LNCAP (cell line): Measurements from ENCODE around the gene CRKL.

Experiments used
- TF ChIP-seq, protein P1 (sequence below): fragments of 450-650 bp; IDR thresholded peaks from 2 replicates; pipeline ENCODE4 v1.5.1; 2017; ENCODE audit warnings: mild to moderate bottlenecking

The CRKL gene

DNA sequence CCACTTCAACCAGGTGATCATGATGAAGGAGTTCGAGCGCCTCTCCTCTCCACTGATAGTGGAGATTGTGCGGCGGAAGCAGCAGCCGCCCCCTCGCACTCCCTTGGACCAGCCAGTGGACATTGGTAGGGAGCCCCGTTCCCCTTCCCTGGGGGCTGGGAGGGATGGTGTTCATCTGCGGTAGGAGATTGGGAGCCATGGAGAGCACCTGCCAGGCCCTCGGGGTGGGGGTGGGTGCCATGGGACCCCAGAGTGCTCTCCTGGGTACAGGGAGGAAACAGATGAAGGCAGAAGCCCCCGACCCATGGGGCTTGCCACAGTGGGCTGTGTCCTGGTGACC is 77.7 kb downstream of the CRKL start:
- TF ChIP-seq, protein P1, sequence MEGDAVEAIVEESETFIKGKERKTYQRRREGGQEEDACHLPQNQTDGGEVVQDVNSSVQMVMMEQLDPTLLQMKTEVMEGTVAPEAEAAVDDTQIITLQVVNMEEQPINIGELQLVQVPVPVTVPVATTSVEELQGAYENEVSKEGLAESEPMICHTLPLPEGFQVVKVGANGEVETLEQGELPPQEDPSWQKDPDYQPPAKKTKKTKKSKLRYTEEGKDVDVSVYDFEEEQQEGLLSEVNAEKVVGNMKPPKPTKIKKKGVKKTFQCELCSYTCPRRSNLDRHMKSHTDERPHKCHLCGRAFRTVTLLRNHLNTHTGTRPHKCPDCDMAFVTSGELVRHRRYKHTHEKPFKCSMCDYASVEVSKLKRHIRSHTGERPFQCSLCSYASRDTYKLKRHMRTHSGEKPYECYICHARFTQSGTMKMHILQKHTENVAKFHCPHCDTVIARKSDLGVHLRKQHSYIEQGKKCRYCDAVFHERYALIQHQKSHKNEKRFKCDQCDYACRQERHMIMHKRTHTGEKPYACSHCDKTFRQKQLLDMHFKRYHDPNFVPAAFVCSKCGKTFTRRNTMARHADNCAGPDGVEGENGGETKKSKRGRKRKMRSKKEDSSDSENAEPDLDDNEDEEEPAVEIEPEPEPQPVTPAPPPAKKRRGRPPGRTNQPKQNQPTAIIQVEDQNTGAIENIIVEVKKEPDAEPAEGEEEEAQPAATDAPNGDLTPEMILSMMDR, result no peak

DNA sequence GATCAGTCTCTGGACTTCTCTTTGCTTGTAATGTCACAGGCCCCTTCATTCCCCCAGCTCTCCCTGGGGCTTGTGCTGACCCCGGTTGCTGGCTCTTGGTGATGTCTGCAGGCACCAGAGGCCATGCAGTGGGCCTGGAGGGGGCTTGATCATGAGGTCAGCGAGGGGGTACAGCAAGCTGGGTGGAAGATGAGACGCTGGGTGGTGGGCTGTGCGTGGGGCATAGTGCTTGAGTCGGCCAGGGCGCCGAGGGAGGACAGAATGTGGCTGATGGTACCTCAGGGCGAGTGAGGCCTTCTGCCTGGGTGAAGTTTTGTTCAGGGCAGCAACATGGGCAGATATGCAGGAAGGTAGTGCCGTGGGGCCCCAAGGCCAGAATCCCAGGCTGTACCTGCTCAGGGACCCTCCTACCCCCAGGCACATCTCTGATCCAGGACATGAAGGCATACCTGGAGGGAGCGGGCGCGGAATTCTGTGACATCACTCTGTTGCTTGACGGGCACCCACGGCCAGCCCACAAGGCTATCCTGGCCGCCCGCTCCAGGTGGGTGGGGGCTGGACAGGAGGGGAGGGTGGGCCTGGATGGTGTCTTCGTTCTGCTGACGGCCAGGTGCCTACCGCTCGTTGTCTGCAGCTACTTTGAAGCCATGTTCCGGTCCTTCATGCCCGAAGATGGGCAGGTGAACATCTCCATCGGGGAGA is 78.3 kb downstream of the CRKL start:
- TF ChIP-seq, protein P1, result no peak

DNA sequence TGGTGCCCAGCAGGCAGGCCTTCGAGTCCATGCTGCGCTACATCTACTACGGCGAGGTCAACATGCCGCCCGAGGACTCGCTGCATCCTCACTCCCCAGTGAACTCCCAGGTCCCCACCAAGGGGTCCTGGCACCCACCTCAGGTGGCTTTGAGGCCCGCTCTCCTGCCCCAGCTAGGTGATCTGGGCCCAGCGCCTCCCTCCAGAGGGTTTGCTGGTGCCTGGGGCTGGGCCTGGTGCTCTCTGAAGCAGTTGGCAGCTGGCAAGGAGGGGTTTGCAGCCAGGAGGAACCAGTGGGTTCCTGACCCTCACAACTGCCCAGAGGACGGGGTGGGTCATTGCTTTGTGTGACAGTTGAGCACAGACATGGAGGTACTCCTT is 78.8 kb downstream of the CRKL start:
- TF ChIP-seq, protein P1, result no peak

DNA sequence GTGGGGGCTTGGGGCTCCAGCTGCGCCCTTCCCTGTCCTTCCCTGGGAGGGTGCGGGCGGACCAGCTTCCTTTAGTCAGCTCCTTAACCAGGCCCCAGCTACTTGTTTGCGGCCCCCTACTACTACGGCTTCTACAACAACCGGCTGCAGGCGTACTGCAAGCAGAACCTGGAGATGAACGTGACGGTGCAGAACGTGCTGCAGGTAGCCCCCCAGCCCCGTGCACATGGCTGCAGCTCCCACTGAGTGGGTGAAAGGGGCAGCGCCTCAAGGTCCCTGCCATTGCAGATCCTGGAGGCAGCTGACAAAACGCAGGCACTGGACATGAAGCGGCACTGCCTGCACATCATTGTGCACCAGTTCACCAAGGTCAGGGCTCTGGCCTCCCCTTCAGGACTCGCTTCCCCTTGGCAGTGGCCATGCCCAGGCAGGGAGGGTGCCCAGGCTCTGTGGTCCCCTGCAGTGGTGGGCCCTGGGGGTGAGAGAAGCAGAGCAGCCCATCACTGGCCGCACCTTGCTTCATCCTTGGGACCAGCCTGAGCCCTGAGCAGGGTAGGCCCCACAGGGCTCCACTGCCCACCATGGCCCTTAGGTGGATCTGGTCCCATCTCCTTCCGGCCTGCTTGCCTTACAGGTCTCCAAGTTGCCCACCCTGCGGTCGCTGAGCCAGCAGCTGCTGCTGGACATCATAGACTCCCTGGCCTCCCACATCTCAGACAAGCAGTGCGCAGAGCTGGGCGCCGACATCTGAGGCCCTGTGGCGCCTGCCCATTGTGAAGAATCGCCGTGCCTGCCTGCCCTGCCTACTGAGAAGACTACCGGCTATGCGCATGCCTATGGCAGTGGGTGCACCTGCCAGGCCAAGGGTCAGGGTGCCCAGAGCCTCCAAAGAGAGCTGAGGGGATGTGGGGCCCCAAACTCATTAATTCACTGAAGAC is 79.7 kb downstream of the CRKL start:
- TF ChIP-seq, protein P1, result no peak

DNA sequence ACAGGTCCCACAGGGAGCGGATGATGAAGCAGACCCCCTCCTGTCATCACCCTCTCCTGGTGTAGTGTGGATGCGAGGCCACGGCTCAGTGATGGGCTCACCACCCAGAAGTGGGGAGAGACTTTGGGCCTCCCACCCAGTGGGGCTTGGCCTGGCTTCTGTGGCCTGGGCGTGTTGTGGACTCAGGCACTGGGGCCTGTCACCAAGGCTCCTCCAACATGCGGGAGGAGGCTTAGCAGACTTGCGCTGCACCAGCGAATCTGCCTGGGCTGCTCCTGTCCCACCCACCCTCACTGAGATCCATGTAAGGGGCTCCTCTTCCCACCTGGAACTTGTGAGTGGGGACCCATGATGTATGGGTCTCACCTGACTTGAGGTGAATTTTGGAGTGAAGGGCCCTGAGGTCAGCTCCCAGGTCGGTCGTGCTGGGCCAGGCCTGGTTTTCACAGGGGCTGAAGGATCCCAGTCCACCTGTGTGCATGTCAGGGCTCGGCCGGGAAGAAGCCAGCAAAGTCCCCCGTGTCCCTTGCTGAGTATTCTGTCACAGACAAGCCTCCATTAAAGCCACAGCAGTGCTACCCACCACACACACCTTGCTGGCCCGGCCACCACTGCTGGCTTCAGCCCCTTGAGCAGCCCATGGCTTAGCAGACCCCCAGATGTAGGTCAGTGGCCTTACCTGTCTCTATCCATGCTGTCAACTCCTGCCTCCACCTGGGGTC is 80.5 kb downstream of the CRKL start:
- TF ChIP-seq, protein P1, result no peak

DNA sequence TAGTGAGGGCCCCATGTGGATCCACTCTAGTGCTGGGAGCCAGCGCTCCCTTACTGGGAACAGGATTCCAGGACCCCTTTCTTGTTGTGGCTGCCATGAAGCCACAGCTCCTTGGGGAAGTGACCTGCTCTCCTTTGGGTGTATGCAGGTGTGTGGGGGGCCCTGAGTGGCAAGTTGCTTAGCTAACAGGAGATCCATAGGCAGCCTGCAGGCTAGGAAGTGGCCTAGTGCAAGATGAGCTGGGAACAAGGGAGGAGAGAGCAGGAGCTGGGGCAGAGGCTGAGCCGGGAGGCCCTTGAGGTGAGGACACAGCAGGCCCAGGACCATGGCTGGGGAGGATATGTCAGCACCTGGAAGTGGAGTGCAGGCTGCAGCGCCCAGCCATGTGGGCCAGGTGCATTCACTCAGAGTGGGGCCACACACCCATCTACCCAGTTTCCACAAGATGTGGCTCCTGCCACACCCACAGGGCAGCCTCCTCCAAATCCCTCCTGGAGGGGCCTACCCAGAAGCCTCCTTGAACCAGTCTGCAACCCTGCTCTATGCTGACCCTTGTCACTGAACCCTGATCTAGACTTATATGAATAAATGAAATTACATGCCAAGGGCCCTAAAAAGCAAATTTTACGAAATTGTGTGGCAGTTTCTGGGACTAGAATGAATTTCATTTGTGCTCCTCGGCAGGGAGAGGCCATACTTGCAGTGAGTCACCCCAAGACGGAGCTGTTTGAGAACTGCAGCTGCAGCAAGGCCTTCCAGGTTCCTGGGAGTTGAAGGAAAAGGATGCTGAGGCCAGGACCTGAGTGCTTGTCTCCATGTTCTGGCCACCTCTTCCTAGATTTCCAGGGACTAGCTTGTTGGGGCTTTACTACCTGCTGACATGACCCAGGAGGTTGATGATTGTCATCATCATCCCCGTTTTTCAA is 81.5 kb downstream of the CRKL start:
- TF ChIP-seq, protein P1, result no peak
